Measurements from ENCODE around the gene PRPF19. TPM values are rescaled to one million over a fixed set of nuclear protein-coding genes. Genes with fewer than 3 reads are reported as not detected.

PRPF19 gene
- total and polyA plus RNA-seq, 2 of the 8 experiments (the other 6 are each of a cell fraction or from before 2014, with no cell fraction given) = 107 to 141 TPM

GRCh38 chr11:60937811-60938210 is 31.4 kb upstream of the PRPF19 start:
- Histone ChIP-seq H2BK20ac (ENCODE audit: low read length) (no peak overlapping the region), H4K20me1 (replicated peaks in 1 of 2; ENCODE audit: control insufficient read depth in 1 of 2, insufficient read depth in 2 of 2, low read length in 2 of 2) (peaks cover 3 to 5% of the 10 kb centered on the region in 2 experiments), H3K9me3 (ENCODE audit: insufficient read depth in 2 of 2, low read depth in 1 of 2, low read length in 1 of 2) (no peaks in the 10 kb centered on the region), H3K27me3 (replicated peaks in 1 of 4; ENCODE audit: control insufficient read depth in 3 of 4, extremely low read depth in 1 of 4, insufficient read depth in 3 of 4, low read length in 3 of 4) (no peaks in the 10 kb centered on the region), H2BK5ac (ENCODE audit: low read depth, low read length) (no peak overlapping the region), H3K18ac (ENCODE audit: extremely low read depth, low read length) (no peak overlapping the region), H4K8ac (ENCODE audit: extremely low read depth, insufficient read depth, low read length) (no peak overlapping the region), H2AFZ (ENCODE audit: low read length) (no peak overlapping the region), H3K4me3 (ENCODE audit: extremely low read depth in 1 of 4, insufficient read depth in 2 of 4, low read depth in 3 of 4, low read length in 4 of 4) (no peak overlapping the region), H2BK12ac (ENCODE audit: low read depth, low read length) (no peak overlapping the region), H3K4me1 (replicated peaks in 1 of 4; ENCODE audit: control insufficient read depth in 3 of 4, insufficient read depth in 4 of 4, low read length in 3 of 4) (no peaks in the 10 kb centered on the region; a peak in 3 of 7 replicates), H3K9ac (replicated peaks in 1 of 4; ENCODE audit: extremely low read depth in 1 of 4, low read depth in 3 of 4, low read length in 3 of 4) (no peak overlapping the region), H3K23ac (ENCODE audit: insufficient read length) (no peak overlapping the region), H3K4me2 (ENCODE audit: insufficient read depth in 1 of 2, low read depth in 2 of 2, low read length in 2 of 2) (no peak overlapping the region), H3K79me1 (ENCODE audit: low read depth, low read length) (no peaks in the 10 kb centered on the region), H2AK5ac (ENCODE audit: low read depth, low read length) (no peak overlapping the region), H2BK15ac (ENCODE audit: low read length) (no peak overlapping the region), H2BK120ac (replicated peaks; ENCODE audit: low read depth, low read length) (no peak overlapping the region), H4K5ac (ENCODE audit: insufficient read length, low read depth, low read length) (no peak overlapping the region), H3K27ac (ENCODE audit: low read depth, low read length) (no peak overlapping the region), H3K23me2 (ENCODE audit: low read depth, low read length) (no peaks in the 10 kb centered on the region), H3K56ac (replicated peaks; ENCODE audit: insufficient read length, low read depth, low read length) (no peak overlapping the region), H3K79me2 (ENCODE audit: control insufficient read depth in 1 of 2, insufficient read depth in 2 of 2, low read length in 2 of 2) (no peaks in the 10 kb centered on the region), H3K36me3 (ENCODE audit: control insufficient read depth in 2 of 4, insufficient read depth in 4 of 4, low read length in 3 of 4) (peaks cover 0 to 18% (median 5%) of the 10 kb centered on the region in 4 experiments; a peak in 5 of 8 replicates), H4K91ac (replicated peaks; ENCODE audit: insufficient read length, low read length) (no peak overlapping the region), H3K14ac (ENCODE audit: insufficient read length) (no peak overlapping the region), H3K4ac (replicated peaks; ENCODE audit: insufficient read length, low read depth, low read length) (no peak overlapping the region)
- TF ChIP-seq SP2 (IDR thresholded peaks at IDR 0.05; ENCODE audit: low read length) (no peak), SIX5 (IDR thresholded peaks at IDR 0.05; ENCODE audit: low read depth, low read length) (no peak), SAP30 (IDR thresholded peaks at IDR 0.05; ENCODE audit: insufficient read depth, insufficient replicate concordance, low read length) (no peak), POLR2AphosphoS5 (IDR thresholded peaks at IDR 0.05; ENCODE audit: low read depth, low read length) (no peak), GTF2F1 (IDR thresholded peaks at IDR 0.05; ENCODE audit: borderline replicate concordance, low read depth, low read length) (no peak)
- TF ChIP-seq, protein P1, sequence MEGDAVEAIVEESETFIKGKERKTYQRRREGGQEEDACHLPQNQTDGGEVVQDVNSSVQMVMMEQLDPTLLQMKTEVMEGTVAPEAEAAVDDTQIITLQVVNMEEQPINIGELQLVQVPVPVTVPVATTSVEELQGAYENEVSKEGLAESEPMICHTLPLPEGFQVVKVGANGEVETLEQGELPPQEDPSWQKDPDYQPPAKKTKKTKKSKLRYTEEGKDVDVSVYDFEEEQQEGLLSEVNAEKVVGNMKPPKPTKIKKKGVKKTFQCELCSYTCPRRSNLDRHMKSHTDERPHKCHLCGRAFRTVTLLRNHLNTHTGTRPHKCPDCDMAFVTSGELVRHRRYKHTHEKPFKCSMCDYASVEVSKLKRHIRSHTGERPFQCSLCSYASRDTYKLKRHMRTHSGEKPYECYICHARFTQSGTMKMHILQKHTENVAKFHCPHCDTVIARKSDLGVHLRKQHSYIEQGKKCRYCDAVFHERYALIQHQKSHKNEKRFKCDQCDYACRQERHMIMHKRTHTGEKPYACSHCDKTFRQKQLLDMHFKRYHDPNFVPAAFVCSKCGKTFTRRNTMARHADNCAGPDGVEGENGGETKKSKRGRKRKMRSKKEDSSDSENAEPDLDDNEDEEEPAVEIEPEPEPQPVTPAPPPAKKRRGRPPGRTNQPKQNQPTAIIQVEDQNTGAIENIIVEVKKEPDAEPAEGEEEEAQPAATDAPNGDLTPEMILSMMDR (IDR thresholded peaks at IDR 0.05; ENCODE audit: control extremely low read depth in 1 of 3, insufficient read depth in 1 of 3, low read depth in 1 of 3, low read length in 3 of 3) = no peak
- DNase-seq (ENCODE audit: low read depth in 1 of 2, low spot score in 2 of 2) (no peak), FAIRE-seq (no peak)
- WGBS, 2 experiments (ENCODE audit: extremely low coverage in 1 of 2, insufficient coverage in 1 of 2, insufficient read length in 1 of 2, insufficient replicate concordance in 2 of 2, low coverage in 1 of 2, low lambda C conversion rate in 2 of 2, missing lambda C conversion rate in 1 of 2) = 91% methylated on average over 8 of the region's 8 CpGs; no CpG with 5 or more reads in 1 of the 2 experiments
- POLR2A ChIA-PET (ENCODE audit: partially characterized antibody) = no interaction called here
- CTCF ChIA-PET (ENCODE audit: partially characterized antibody) = interaction anchor here (1.5 kb wide), 1 partner anchor 59 kb away, joined by 3 read pairs; no protein-coding TSS in a partner anchor
